HG03571 (cell line): Measurements from ENCODE around the gene FSTL5.

Experiments
- ATAC-seq: cut with Tn5 transposase; IDR thresholded peaks from one replicate; pipeline ENCODE4 v1.9.1; 2021; ENCODE audit not compliant: unreplicated experiment

FSTL5 gene

GRCh38 chr4:161595230-161595771 lies 568.5 kb downstream of the FSTL5 start:
- no peak for ATAC-seq

DNA sequence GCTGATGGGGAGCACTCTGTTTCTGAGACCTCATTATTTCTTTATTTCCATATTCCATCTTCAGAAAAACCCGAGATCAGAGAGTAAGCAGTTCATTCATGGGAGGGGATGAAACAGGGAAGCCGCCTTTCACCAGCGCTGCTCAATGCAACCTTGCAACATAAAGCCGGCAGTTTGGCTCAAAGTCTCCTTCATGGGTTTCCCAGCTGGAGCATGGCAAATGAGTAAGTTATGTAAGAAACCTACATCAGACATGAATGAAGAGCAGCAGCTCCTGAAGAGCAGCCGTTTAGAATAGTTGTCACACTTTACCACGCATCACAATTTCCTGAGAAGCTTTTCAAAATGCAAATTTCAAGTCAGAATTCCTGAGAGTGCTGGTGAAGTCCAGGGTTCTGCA lies 578.8 kb downstream of the FSTL5 start:
- no peak for ATAC-seq

DNA sequence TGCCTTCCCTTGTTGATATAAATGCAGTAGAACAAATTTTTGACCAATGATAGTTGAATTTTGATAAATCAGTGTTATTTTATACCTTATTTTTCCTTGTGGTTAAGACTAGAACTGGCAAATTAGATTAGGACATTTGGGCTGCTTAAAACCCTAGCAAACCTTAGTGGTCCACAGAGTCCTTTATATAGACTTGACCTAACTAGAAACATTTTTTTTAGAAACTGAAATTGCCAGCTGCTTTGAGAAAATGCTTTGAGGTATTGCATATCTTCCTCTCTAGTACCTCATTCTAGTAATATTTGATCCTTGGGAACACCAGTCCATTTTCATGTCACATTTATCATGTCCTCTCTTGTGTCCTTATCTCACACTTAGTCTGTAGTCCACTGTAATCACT lies 580.3 kb downstream of the FSTL5 start:
- no peak for ATAC-seq

GRCh38 chr4:161581262-161582230 lies 582.3 kb downstream of the FSTL5 start:
- no peak for ATAC-seq

DNA sequence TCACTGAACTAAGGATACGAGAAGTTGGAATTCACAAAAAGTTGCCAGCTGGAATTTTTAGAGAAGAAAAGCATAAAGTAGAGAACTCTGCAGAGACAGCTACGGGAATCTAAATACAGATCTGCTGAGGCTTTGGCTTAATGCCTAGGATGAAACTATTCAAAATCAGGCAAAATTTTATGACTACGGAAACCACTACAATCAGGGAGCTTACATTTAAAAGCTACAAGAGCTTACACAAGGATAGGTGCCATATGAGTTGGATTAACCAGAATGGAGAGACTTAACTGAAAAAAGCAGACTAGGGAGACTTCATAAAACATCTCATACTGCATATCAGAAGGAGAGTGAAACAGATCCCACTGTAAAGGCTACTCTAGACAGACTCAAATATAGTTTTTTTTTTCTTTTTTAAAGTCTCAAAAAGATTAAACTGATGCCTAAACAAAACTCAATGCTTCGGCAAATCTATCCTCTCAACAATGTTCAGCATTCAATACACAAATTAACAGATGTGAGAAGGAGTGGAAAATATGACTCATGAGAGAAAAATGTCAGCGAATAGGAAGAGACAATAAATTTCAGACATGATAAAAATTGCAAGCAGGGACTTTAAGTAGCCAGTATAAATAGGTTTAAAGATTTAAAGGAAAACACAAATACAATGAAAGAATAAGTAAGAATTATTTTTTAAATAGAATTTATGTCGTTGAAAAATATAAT lies 586.1 kb downstream of the FSTL5 start:
- no peak for ATAC-seq

DNA sequence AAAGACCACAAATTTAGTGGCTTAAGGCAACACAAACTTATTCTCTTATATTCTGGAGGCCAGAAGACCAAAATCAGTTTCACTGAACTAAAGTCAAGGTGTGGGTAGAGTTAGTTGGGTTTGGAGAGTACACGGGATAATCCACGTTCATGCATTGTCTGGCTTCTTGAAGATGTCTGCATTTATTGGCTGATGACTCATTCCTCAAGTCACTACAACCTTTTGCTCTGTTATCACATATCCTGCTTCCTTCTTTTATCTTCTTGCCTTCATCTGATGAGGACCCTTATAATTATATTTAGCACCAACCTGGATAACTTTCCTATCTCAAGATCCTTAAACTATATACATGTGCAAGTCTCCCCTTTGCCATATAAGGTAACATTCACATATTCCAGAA lies 590.0 kb downstream of the FSTL5 start:
- ATAC-seq = no peak

DNA sequence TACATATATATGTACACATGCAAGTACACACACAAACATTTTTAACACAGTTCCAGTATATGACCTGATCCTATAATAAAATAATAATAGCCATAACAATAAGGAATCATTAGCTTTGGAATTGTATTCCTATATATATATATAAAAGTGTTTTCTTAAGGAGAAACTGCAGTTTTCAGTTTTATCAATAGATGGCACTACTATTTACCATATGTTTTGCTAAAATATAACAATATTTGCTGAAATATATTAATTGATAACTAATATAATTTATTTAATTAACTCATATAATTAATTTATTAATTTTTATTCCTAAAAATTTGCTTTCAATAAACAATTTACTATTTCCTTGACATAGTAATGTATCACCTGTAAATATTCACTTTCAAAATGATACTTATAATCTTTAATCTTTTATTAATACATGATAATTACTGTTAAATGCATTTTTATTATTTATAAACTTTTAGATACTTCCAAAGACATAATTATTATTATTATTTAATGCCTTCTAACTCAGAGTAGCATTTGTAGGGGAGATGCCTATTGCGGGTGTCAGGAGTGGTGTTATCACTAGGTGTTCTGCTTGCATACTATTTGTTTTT lies 599.5 kb downstream of the FSTL5 start:
- no peak for ATAC-seq

DNA sequence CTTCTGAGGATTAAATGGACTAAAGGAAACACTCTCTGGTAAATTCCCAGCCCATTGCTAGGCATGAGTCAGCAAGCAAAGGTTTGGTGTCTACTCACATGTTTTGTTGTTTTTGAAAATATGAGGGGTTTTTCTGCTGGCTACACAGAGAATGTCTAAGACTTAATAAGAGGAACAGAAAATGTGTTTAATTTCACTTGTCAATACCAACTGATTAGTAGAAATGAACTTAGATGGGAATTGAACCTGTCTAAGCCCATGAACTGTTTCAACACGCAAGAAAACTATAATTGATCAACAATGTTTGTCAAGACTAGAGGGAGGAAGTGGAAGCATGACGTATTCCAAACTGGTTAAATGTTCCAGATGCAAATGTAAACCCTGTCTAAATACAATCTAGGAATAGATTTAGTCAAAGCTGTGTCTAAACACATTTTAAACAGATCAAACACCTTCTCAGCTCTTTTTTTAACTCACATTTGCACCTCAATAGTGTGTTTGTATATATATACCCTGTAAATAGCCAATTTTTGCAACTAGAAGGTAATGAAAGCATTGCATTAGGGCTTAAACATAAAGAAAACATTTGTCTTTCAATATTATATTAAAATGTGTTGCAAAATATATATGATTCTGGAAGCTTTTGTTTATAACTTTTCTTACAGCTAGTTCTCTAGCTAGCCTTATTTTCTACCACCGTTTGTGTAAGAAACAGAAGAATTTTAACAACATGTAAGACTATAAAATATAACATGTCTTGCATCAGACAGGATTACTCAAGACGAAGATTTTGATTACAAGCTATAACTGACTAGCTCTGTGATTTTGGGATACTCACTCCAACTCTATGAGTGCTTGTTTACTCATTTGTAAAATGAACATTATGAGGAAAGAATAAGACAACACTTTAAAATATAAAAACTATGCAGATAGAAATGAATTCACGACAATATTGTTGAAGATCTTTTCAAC lies 607.8 kb downstream of the FSTL5 start:
- ATAC-seq = peak; percentile 44

DNA sequence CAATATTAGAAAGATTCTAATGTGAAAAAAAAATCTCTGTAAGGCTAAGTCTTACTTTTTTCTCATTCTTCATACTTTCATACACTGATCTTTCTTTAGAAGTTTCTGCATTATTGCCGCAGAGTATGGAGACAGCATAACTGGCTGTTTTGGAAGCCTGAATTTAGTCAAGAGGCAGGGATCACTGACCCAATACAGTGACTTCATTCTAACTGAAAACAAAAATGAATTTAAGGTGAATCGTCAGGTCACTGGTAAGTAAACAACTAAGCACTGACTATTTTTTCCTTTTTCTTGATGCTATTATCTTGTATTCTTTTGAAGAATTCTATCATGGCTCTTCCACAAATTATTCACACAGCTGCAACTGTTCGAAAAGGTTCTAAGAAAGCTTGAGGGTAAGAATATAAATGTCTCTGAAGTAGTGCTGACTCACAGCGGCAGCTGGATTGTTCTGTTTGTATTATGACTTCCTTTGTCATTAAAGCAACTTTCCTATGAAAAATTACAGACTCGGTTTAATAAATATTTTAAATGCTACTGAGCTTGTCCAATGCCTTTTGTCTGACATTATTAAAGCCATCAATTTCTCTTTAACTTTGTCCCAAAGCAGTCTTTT lies 609.3 kb downstream of the FSTL5 start:
- ATAC-seq = no peak

GRCh38 chr4:161546902-161547301 lies 616.9 kb downstream of the FSTL5 start:
- ATAC-seq = no peak

- no peak for ATAC-seq
These were observed 623.5 kb downstream of the FSTL5 start for GRCh38 chr4:161540265-161540664.

GRCh38 chr4:161538941-161539340 lies 624.9 kb downstream of the FSTL5 start:
- no peak for ATAC-seq

GRCh38 chr4:161530710-161531109 lies 633.1 kb downstream of the FSTL5 start:
- ATAC-seq = no peak

DNA sequence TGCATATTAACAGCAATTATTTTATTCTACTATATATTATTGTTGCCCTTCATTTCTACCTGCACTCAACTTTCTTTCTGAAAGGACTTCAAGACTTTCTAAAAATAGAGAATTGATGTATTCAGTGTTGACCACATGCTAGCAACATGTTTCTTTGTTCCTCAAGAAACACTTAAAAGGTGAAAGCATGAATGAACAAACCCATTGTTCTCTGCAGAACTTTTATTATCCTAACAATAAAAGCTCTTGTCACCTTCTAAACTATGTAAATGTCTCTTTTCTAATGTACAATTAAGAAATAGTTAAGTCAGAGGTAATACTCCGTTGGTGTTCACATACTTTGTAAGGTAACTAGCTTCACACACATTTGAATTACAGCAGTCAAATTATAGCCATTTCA lies 638.7 kb downstream of the FSTL5 start:
- ATAC-seq = no peak

GRCh38 chr4:161522031-161522430 lies 641.8 kb downstream of the FSTL5 start:
- ATAC-seq = no peak

- no peak for ATAC-seq
These were observed 644.2 kb downstream of the FSTL5 start for GRCh38 chr4:161519611-161520010.

GRCh38 chr4:161517941-161518340 lies 645.9 kb downstream of the FSTL5 start:
- no peak for ATAC-seq

DNA sequence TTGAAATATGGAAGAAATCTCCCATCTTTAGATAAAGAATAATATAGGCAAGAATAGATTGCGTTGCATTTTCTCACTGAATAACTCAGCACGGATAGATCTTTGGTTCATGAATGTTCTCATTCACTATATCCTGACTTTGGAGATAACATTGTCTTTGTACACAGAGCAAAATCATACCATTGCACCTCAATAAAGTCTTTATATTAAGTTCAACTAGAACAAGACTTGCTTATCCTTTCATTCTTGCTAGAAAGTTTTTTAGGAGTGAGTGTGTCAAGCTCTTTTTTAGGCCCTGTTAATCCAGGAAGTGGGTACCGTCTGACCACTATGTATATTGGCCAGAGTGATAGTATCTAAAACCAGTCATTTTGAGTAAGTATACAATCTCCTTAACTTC lies 658.7 kb downstream of the FSTL5 start:
- no peak for ATAC-seq

GRCh38 chr4:161498155-161498554 lies 665.6 kb downstream of the FSTL5 start:
- no peak for ATAC-seq

DNA sequence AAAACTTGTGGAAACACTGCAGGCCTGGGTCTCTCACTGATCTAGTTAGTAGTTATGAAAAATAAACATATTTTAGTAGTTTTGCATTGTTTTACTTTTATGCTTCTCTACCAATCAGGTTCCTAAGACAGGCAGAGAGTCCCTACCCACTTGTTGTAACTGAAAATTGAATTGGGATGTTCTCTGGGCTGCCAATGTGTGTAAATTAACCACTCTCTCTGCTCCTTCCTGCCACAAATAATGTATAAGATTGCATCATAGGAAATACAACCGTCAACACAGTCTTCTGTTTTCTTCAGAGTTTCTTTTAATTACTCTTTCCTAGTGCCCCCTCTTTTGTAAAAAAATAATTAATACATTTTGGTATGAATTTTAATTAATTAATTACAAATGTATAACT lies 677.3 kb downstream of the FSTL5 start:
- no peak for ATAC-seq
